Measurements from ENCODE around the gene NFASC.
A peak's percentile ranks its signal among the peaks of the same experiment; 100 is the strongest.

NFASC gene

GRCh38 chr1:204859861-204860267 lies 10.8 kb upstream of the NFASC start:
- DNase-seq (ENCODE audit: low spot score), result no peak

DNA sequence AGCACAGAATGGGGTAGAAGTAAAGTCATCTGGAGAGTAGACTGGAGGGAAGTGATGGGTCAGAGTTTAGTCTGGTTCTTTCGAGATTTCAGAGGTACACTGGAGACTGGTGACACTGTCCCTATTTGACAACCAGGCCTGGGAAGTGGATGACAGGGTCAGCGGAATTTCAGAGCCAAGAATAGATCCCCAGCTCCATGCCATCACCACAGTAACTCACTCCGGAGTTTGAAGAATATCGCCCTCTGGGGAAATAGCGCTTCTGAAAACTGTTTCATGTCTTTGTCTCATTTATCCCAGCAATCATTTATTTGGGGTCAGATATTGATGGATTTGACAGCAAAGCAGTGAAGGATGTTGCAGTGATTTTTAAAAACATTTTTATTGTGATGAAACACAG lies 7.6 kb upstream of the NFASC start:
- peak; percentile 65 for DNase-seq (ENCODE audit: low spot score)

DNA sequence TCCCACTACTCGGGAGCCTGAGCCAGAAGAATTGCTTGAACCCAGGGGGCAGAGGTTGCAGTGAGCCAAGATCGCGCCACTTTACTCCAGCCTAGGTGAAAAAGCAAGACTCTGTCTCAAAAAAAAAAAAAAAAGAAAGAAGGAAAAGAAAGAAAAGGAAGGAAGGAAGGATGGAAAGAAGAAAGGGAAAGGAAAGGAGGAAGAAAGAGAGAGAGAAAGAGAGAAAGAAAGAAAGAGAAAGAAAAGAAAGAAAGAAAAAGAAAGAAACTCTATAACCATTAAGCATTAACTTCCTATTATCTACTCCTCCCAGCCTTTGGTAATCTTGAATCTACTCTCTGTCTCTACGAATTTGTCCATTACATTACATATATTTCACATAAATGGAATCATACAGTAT lies 6.9 kb upstream of the NFASC start:
- no peak for DNase-seq (ENCODE audit: low spot score)

- no peak for DNase-seq (ENCODE audit: low spot score)
Measured at GRCh38 chr1:204866051-204866596, 4.5 kb upstream of the NFASC start.

DNA sequence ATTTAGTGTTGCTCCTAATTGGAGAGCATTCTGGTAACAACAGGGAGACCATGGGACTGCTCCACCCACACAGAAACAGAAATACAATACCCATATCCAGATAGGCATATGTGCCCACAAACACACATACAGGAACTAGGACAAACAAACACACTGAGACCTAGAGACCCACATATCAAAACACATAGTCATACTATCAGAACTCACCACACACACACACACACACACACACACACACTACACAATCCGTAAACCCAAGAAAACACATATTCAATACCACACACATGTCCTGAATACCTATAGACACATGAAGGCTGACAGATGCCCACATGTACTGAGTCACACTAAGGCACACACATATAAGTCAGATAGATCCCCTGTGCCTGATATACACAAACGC lies 3.5 kb upstream of the NFASC start:
- no peak for DNase-seq (ENCODE audit: low spot score)

DNA sequence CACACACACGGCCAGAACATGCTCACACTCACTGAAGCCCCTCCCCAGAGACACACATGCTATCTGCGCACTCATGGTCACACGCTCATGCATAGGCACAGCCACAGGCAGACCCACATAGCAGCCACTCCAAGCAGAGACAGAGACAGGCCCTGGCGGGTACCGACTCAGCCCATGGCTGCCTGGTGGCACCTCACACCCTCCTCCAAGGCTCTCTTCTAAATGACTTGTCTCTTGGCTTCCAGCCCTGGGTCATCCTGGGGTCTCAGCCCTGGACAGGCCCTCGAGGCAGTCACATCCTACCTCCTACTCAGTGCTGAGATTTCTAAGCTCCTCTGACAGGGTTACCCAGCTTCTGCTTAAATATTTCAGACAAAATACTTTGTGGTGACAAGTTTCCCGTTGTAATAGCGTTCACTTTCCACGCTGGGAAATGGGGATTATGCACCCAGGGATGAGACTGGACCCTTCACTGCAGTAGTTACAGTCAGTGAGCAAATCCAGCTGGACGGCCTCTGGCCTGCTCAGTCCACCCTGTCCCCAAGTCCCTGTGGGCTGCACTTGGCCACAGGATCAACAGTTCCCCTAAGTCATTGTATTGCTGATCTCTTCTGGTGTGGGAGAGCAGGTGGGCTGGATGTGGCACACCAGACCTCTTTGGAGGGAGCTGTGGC lies 2.9 kb upstream of the NFASC start:
- DNase-seq (ENCODE audit: low spot score), result no peak

- DNase-seq (ENCODE audit: low spot score), result peak; percentile 90
Measured at GRCh38 chr1:204868340-204868700, 2.3 kb upstream of the NFASC start.

- DNase-seq (ENCODE audit: low spot score), result no peak
Measured at GRCh38 chr1:204869097-204869496, 1.6 kb upstream of the NFASC start.

- DNase-seq (ENCODE audit: low spot score), result no peak
Measured at GRCh38 chr1:204871405-204872037, 859 bp downstream of the NFASC start.

- no peak for DNase-seq (ENCODE audit: low spot score)
Measured at GRCh38 chr1:204872262-204872881, 1.7 kb downstream of the NFASC start.

GRCh38 chr1:204873176-204873575 lies 2.5 kb downstream of the NFASC start:
- DNase-seq (ENCODE audit: low spot score), result no peak

- DNase-seq (ENCODE audit: low spot score), result no peak
Measured at GRCh38 chr1:204873714-204874113, 3.1 kb downstream of the NFASC start.

GRCh38 chr1:204874274-204874673 lies 3.6 kb downstream of the NFASC start:
- peak; percentile 44 for DNase-seq (ENCODE audit: low spot score)

DNA sequence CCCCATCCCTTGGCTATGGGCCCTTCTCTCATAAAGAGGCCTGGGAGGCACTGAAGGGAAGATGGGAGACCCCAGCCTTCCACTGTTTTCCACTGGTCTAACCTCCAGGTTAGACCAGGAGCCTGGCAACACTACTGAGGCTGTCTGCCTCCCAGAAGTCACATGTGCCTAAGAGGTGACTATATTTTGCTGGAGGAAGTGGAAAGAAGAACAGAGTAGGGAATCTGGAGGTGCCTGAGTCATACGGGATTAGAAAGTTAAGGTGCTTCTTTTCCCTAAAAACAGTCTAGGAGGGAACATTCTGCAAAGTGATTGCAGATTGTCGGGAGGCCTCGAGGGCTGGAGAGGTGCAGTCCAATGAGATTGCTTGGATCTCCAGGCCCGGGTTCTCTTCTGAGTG lies 4.6 kb downstream of the NFASC start:
- DNase-seq (ENCODE audit: low spot score), result no peak

DNA sequence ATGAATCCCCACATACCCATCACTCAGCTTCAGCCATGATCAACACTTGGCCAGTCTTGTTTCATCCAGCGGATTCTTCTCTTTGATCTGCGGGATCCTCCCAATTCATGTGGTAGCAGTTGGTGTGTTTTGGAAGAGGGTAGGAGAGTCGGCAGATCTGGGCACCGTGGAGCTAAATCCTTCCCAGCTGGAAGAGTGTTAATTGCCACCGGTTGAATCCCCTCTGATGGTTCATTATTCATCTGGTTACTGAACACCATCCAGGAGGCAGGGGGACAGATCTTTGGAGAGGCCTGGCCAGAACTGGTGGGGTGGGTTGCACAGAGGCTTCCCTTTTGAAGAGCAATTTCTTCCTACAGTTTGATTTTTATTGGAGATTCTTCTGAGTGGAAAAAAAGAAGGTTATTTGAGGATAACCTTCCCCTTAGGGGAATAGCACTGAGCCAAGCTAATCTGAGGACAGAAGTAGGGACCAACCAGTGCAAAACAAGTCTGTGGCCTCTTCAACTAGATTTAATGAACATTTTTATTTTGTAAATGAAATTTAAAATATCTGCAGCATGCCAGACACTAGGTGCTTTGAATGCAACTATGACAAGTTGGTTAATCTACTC lies 8.1 kb downstream of the NFASC start:
- no peak for DNase-seq (ENCODE audit: low spot score)

- DNase-seq (ENCODE audit: low spot score), result no peak
Measured at GRCh38 chr1:204879351-204879750, 8.7 kb downstream of the NFASC start.

DNA sequence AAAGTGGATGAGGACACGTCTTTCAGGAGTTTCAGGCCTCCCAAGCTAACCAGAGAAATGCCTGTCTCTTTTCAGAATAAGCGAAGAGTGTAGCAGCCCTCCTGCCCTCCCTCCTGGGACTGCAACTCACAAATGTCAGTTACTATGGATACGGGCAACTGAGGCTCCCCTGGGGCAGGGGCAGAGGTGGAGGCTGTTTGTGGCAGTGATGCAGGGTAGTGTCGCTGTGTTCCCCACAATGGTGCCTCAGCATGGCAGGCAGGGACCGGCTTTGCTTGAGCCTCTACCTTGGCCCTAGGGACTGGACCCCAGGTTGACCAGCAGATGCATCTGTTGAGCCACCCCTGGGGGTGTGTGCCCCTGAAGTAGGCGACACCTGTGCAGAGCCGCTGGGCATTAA lies 10.2 kb downstream of the NFASC start:
- DNase-seq (ENCODE audit: low spot score), result no peak

DNA sequence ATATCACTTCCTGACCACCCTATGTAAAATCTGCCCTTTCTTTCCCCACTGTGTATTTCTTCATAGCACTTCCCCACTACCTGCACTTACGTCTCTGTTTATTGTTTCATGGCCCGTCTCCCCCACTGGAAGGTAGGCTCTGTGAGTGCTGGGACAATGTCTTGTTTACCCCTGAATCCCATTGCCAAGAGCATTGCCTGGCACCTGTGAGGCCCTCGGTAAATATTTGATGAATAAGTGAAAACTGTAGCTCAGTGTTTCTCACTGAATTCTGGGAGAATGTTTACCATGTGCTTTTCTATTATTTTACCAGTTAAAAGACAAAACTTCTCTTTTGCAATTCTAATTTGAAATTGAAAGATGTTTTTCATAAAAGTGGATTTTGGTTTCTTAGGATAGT lies 11.8 kb downstream of the NFASC start:
- DNase-seq (ENCODE audit: low spot score), result no peak

- DNase-seq (ENCODE audit: low spot score), result no peak
Measured at GRCh38 chr1:204883405-204883804, 12.7 kb downstream of the NFASC start.

- peak; percentile 83 for DNase-seq (ENCODE audit: low spot score)
Measured at GRCh38 chr1:204885288-204885711, 14.6 kb downstream of the NFASC start.

DNA sequence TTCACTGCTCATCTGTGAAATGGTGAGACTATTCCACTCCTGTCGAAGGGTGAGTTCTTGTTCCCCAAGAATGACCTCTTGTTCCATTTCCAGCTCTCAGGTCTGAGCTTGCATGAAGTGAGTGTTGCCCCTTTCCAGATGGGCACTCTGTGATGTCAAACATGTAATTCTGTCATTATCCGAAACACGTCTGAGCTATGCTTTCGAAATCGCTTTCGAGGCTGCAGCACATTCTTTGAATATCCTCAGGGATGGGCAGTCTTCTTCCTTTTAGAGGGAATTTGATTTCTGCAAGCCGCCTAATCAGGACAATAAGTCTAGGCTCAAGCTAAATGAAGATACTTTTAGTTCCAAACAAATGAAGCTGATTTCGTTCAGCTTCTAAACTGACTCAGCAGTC lies 15.1 kb downstream of the NFASC start:
- DNase-seq (ENCODE audit: low spot score), result no peak

DNA sequence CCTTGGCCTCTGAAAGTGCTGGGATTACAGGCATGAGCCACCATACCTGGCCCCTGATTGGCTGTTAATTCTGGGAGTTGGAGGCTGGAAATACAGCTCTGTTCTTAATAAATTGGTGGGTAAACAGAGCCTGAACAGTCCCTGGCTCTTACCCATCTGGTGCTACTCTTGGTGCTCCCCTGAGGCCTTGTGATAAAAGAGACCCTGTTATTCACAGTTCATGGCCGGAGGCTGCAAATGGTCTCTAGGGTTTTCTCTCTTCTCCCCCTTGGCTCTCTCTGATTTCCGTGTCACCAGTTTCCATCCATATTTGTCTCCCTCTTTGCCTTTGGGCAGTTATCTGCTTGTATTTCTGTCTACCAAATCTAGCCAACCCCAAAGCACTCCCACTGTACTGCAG lies 17.2 kb downstream of the NFASC start:
- DNase-seq (ENCODE audit: low spot score), result no peak

GRCh38 chr1:204888294-204888693 lies 17.6 kb downstream of the NFASC start:
- no peak for DNase-seq (ENCODE audit: low spot score)

Data from Ammon's horn (tissue), 1 donor.